OCI-LY7 (cell line): Measurements from ENCODE around the gene GFAP. TPM values are rescaled to one million over a fixed set of nuclear protein-coding genes. Genes with fewer than 3 reads are reported as not detected.

Source experiments
- BruUV-seq: library from RNA; stranded (reverse); fragments of 400-500 nt; replicated peaks from 2 replicates; lab custom pipeline; 2021; lab: Mats Ljungman, UMichigan
- CTCF ChIA-PET: fragments of 300-600 bp; sonication (Branson Sonifier 250); formaldehyde crosslinking; loops from one replicate; lab custom pipeline; 2022; ENCODE audit warnings: antibody characterized with exemption; ENCODE audit not compliant: unreplicated experiment; lab: Charles Lee
- POLR2A ChIA-PET: fragments of 300-600 bp; sonication (Branson Sonifier 250); formaldehyde crosslinking; loops from one replicate; lab custom pipeline; 2022; ENCODE audit warnings: antibody characterized with exemption; lab: Charles Lee
- DNase-seq: peaks from one replicate; pipeline ENCODE4 v3.0.0-alpha.2; 2015; ENCODE audit warnings: low spot score
- H2AFZ ChIP-seq: fragments of 200-600 bp; sonication (generic), shearing (Covaris generic); 2 replicates; pipeline ENCODE4 v1.6.1; 2014; ENCODE audit warnings: mild to moderate bottlenecking, antibody characterized with exemption, low read length, moderate library complexity
- H3K27ac ChIP-seq: fragments of 200-600 bp; sonication (generic); 2 replicates; pipeline ENCODE4 v1.5.1; 2014; ENCODE audit warnings: mixed run types, low read depth, mild to moderate bottlenecking, moderate library complexity, low read length, inconsistent platforms; ENCODE audit not compliant: poor library complexity, severe bottlenecking
- H3K36me3 ChIP-seq: fragments of 200-600 bp; sonication (generic); 2 replicates; pipeline ENCODE4 v1.6.1; 2014; ENCODE audit warnings: mild to moderate bottlenecking, antibody characterized with exemption, low read length, moderate library complexity, mixed read lengths; ENCODE audit not compliant: insufficient read depth
- H3K4me1 ChIP-seq: fragments of 200-600 bp; sonication (generic); 2 replicates; pipeline ENCODE4 v1.5.1; 2014; ENCODE audit warnings: mild to moderate bottlenecking, low read length; ENCODE audit not compliant: insufficient read depth, poor library complexity, severe bottlenecking
- H3K4me2 ChIP-seq: fragments of 200-600 bp; sonication (generic); 2 replicates; pipeline ENCODE4 v1.6.1; 2014; ENCODE audit warnings: mild to moderate bottlenecking, low read length
- H3K4me3 ChIP-seq: fragments of 200-600 bp; sonication (generic); 2 replicates; pipeline ENCODE4 v1.5.1; 2014; ENCODE audit warnings: mild to moderate bottlenecking, low read depth, low read length; ENCODE audit not compliant: poor library complexity, severe bottlenecking
- H3K79me2 ChIP-seq: fragments of 200-600 bp; sonication (generic); 2 replicates; pipeline ENCODE4 v1.6.1; 2016; ENCODE audit warnings: low read depth, mild to moderate bottlenecking, low read length, moderate library complexity, mixed read lengths; ENCODE audit not compliant: insufficient read depth
- H3K9me2 ChIP-seq: fragments of 200-600 bp; sonication (generic); 2 replicates; pipeline ENCODE4 v1.6.1; 2016; ENCODE audit warnings: mild to moderate bottlenecking, low read length, mixed read lengths; ENCODE audit not compliant: insufficient read depth
- H3K9me3 ChIP-seq: fragments of 200-600 bp; sonication (generic); 2 replicates; pipeline ENCODE4 v1.6.1; 2014; ENCODE audit warnings: mild to moderate bottlenecking, mixed run types, low read length, mixed read lengths
- H4K20me1 ChIP-seq: fragments of 200-600 bp; sonication (generic); 2 replicates; pipeline ENCODE4 v1.6.1; 2014; ENCODE audit warnings: mild to moderate bottlenecking, antibody characterized with exemption, low read length, moderate library complexity, mixed read lengths; ENCODE audit not compliant: insufficient read depth
- EZH2phosphoT487 ChIP-seq: fragments of 200-600 bp; sonication (generic); IDR thresholded peaks from 2 replicates; pipeline ENCODE4 v1.6.1; 2018; ENCODE audit warnings: low read depth, borderline replicate concordance, mild to moderate bottlenecking, mixed run types, antibody characterized with exemption, low read length, moderate library complexity, mixed read lengths
- intact Hi-C: fragments of 100-400 bp; cut with micrococcal nuclease; formaldehyde crosslinking; loops from one replicate; pipeline ENCODE4 v1.10.0; 2022; ENCODE audit not compliant: unreplicated experiment
- total RNA-seq, 2 experiments: library from RNA; depleted of rRNA in 1 of 2; stranded (reverse); fragments of >200 nt in 1 of 2; shearing (Covaris generic) in 1 of 2; gene quantifications; 2 replicates each; pipeline ENCODE4 v1.2.3, GENCODE V29; 2014 to 2022
- TF ChIP-seq, protein P1 (sequence below): fragments of 200-600 bp; sonication (generic); conservative IDR thresholded peaks from 2 replicates; pipeline ENCODE4 v1.5.1; 2014; ENCODE audit warnings: mild to moderate bottlenecking, antibody characterized with exemption, low read length, moderate library complexity, mixed read lengths

Gene GFAP
- total RNA-seq, 2 experiments from 2014 or later = not detected

- no peak for DNase-seq
- no TSS peak for BruUV-seq
- no peaks in the 10 kb centered on the region for H3K4me1 ChIP-seq
- H3K4me3 ChIP-seq = no peak overlapping the region
- TF ChIP-seq EZH2phosphoT487 = no peak
- TF ChIP-seq, protein P1, sequence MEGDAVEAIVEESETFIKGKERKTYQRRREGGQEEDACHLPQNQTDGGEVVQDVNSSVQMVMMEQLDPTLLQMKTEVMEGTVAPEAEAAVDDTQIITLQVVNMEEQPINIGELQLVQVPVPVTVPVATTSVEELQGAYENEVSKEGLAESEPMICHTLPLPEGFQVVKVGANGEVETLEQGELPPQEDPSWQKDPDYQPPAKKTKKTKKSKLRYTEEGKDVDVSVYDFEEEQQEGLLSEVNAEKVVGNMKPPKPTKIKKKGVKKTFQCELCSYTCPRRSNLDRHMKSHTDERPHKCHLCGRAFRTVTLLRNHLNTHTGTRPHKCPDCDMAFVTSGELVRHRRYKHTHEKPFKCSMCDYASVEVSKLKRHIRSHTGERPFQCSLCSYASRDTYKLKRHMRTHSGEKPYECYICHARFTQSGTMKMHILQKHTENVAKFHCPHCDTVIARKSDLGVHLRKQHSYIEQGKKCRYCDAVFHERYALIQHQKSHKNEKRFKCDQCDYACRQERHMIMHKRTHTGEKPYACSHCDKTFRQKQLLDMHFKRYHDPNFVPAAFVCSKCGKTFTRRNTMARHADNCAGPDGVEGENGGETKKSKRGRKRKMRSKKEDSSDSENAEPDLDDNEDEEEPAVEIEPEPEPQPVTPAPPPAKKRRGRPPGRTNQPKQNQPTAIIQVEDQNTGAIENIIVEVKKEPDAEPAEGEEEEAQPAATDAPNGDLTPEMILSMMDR = no peak
- no peaks in the 10 kb centered on the region for H3K36me3 ChIP-seq
- no peaks in the 10 kb centered on the region for H4K20me1 ChIP-seq
- H3K79me2 ChIP-seq = no peaks in the 10 kb centered on the region
- H3K9me3 ChIP-seq = no peaks in the 10 kb centered on the region
- no peak overlapping the region for H3K4me2 ChIP-seq
- CTCF ChIA-PET = interaction anchor here (0.6 kb wide), 1 partner anchor 87 kb away, joined by 3 read pairs; no protein-coding TSS in a partner anchor
- no peak overlapping the region for H2AFZ ChIP-seq
- intact Hi-C loops = no loop called here
- no peak overlapping the region for H3K27ac ChIP-seq
- POLR2A ChIA-PET = no interaction called here
- no peaks in the 10 kb centered on the region for H3K9me2 ChIP-seq
These were observed 44.7 kb upstream of the GFAP start for GRCh38 chr17:44959821-44960531.

DNA sequence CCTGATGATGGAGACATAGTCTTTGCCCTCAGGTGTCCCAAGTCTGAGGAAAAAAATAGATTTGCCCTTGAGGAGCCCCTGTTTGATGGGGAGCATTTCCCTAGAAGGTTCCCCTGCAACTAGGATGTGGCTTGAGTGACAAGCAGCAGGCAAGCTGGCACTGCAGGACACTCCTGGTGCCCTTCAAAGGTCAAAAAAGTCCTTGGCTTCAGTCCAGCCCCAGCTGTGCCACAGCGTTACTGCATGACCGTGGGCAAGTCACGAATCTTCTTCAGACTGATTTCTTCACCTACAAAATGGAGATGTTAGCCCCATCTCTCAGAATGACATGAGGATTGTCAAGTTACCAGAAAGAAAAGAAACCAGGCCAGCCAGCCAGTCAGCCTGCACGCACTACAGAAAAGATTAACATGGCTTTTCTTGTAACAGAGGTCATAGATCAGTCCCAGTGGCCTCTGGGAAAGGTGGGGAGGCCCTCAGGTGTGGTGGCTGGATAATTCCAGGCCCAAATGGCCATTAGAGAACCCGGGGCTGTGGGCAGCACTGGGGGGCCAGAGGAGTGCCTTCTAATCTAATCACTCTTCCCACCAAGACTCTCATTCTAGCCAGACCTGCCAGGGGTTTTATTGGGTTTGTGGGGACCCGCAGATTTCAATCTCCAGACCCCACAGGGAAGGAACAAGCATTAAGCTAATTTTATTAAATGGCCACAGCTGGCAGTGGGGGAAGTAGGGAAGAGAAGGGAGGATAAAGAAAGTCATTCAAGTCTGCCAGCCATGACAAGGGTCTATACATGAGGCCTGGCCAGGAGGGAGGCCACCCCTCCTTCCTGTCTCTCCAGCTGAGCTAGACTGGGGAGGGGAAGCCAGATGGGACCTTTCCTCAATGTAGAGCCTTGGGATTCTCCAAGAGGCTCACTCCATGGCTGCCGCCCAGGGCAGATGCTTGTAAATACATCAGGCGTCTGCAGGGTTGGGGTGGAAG, 42.0 kb upstream of the GFAP start:
- H3K9me3 ChIP-seq = no peaks in the 10 kb centered on the region

More for the DNA sequence above, 42.0 kb upstream of the GFAP start:
- H3K36me3 ChIP-seq = no peaks in the 10 kb centered on the region
- H3K27ac ChIP-seq = no peak overlapping the region
- TF ChIP-seq EZH2phosphoT487 = no peak
- TF ChIP-seq, protein P1 = no peak
- intact Hi-C loops = no loop called here
- H3K79me2 ChIP-seq = no peaks in the 10 kb centered on the region
- BruUV-seq = no TSS peak
- H3K4me1 ChIP-seq = no peaks in the 10 kb centered on the region
- POLR2A ChIA-PET = interaction anchor here (0.6 kb wide), 1 partner anchor 11 kb away, joined by 4 read pairs; no protein-coding TSS in a partner anchor
- no peak for DNase-seq
- no peak overlapping the region for H3K4me3 ChIP-seq
- no peaks in the 10 kb centered on the region for H3K9me2 ChIP-seq
- no peaks in the 10 kb centered on the region for H4K20me1 ChIP-seq
- no peak overlapping the region for H3K4me2 ChIP-seq
- no peak overlapping the region for H2AFZ ChIP-seq
- CTCF ChIA-PET = no interaction called here
